Measurements from ENCODE around the gene CRADD. TPM values are rescaled to one million over a fixed set of nuclear protein-coding genes. Genes with fewer than 3 reads are reported as not detected.

CRADD gene
- total RNA-seq, 4 donors from 2014 or later, result 16.1 to 43.3 (median 26.5) TPM

- 84 to 88% methylated on average over 2 of the region's 2 CpGs for WGBS, 2 donors
- DNase-seq (ENCODE audit: low spot score in 2 of 2), result no peak
- no peak for TF ChIP-seq POLR2A (IDR thresholded peaks at IDR 0.05)
- no peak for TF ChIP-seq CTCF (IDR thresholded peaks at IDR 0.05)
- intact Hi-C loops (cut with DNase I; ENCODE audit: low total_unique reads), result loop anchor here (10.0 kb wide), 1 partner anchor 262 kb away; no protein-coding TSS in a partner anchor
- H3K4me3 ChIP-seq (ENCODE audit: low read depth, poor library complexity, severe bottlenecking), result no peak overlapping the region
Observed at GRCh38 chr12:93766371-93766770, 89.2 kb downstream of the CRADD start.

GRCh38 chr12:93766796-93767523 lies 89.8 kb downstream of the CRADD start:
- WGBS, 2 donors, result 8 to 14% methylated on average over 6 of the region's 6 CpGs
- no peak overlapping the region for H3K4me3 ChIP-seq (ENCODE audit: low read depth, poor library complexity, severe bottlenecking)
- intact Hi-C loops (cut with DNase I; ENCODE audit: low total_unique reads), result loop anchor here (10.0 kb wide), 1 partner anchor 262 kb away; no protein-coding TSS in a partner anchor

GRCh38 chr12:93767524-93767863 lies 90.3 kb downstream of the CRADD start:
- TF ChIP-seq CTCF (IDR thresholded peaks at IDR 0.05), result no peak
- TF ChIP-seq POLR2A (IDR thresholded peaks at IDR 0.05), result no peak
- intact Hi-C loops (cut with DNase I; ENCODE audit: low total_unique reads), result loop anchor here (10.0 kb wide), 1 partner anchor 263 kb away; no protein-coding TSS in a partner anchor
- no peak overlapping the region for H3K4me3 ChIP-seq (ENCODE audit: low read depth, poor library complexity, severe bottlenecking)
- no peak for DNase-seq (ENCODE audit: low spot score in 2 of 2)

More at GRCh38 chr12:93766796-93767523, 89.8 kb downstream of the CRADD start:
- DNase-seq (ENCODE audit: low spot score in 2 of 2), result no peak
- peak in 1 of 3 donors; percentile 36 for TF ChIP-seq CTCF (IDR thresholded peaks at IDR 0.05)
- no peak for TF ChIP-seq POLR2A (IDR thresholded peaks at IDR 0.05)

- intact Hi-C loops (cut with DNase I; ENCODE audit: low total_unique reads), result no loop called here
- TF ChIP-seq CTCF (IDR thresholded peaks at IDR 0.05) (no peak), POLR2A (IDR thresholded peaks at IDR 0.05) (no peak)
- DNase-seq (ENCODE audit: low spot score in 2 of 2), result no peak
- WGBS, 2 donors, result 79 to 82% methylated on average over 3 of the region's 3 CpGs
- H3K4me3 ChIP-seq (ENCODE audit: low read depth, poor library complexity, severe bottlenecking), result no peak overlapping the region
Observed at GRCh38 chr12:93772003-93772700, 95.0 kb downstream of the CRADD start.

- no peak for DNase-seq (ENCODE audit: low spot score in 2 of 2)
- no peak overlapping the region for H3K4me3 ChIP-seq (ENCODE audit: low read depth, poor library complexity, severe bottlenecking)
- 61 to 76% methylated on average over 5 of the region's 5 CpGs for WGBS, 2 donors
- no peak for TF ChIP-seq POLR2A (IDR thresholded peaks at IDR 0.05)
- no peak for TF ChIP-seq CTCF (IDR thresholded peaks at IDR 0.05)
- intact Hi-C loops (cut with DNase I; ENCODE audit: low total_unique reads), result no loop called here
Observed at GRCh38 chr12:93773122-93773871, 96.1 kb downstream of the CRADD start.
